ENCODE data around the gene GFRA1. TPM values are rescaled to one million over a fixed set of nuclear protein-coding genes. Genes with fewer than 3 reads are reported as not detected.

Gene GFRA1
- total and polyA plus RNA-seq, 2 of the 4 experiments (the other 2 are of a cell fraction) = 9.1 to 9.3 TPM

GRCh38 chr10:116120688-116121455, 152.1 kb downstream of the GFRA1 start:
- Histone ChIP-seq H3K36me3 (ENCODE audit: control insufficient read depth, insufficient read depth, low read length) (no peaks in the 10 kb centered on the region), H2BK15ac (ENCODE audit: low read depth, low read length) (no peak overlapping the region), H4K20me1 (ENCODE audit: insufficient read depth, low read length) (no peaks in the 10 kb centered on the region), H3K9me3 (ENCODE audit: control insufficient read depth, insufficient read depth, low read length) (peaks cover 2% of the 10 kb centered on the region; the same call in 1 of the 2 replicates), H3K4ac (ENCODE audit: low read depth, low read length) (no peak overlapping the region), H4K91ac (ENCODE audit: insufficient read depth, low read depth, low read length) (no peak overlapping the region), H2AK5ac (ENCODE audit: low read depth, low read length) (no peak overlapping the region), H3K4me1 (ENCODE audit: control insufficient read depth, insufficient read depth, low read length) (no peaks in the 10 kb centered on the region), H3K23ac (ENCODE audit: low read depth, low read length) (no peak overlapping the region), H3K27me3 (ENCODE audit: control insufficient read depth, insufficient read depth, low read length) (no peaks in the 10 kb centered on the region), H3K4me3 (ENCODE audit: insufficient read depth, low read depth, low read length) (no peak overlapping the region), H3K9ac (ENCODE audit: low read depth, low read length) (no peak overlapping the region), H2BK20ac (ENCODE audit: low read depth, low read length) (no peak overlapping the region), H2AK9ac (replicated peaks; ENCODE audit: low read depth, low read length, poor library complexity) (no peak overlapping the region), H2BK120ac (ENCODE audit: low read depth, low read length) (no peak overlapping the region), H3K79me1 (ENCODE audit: low read depth in 1 of 2, low read length in 2 of 2) (no peaks in the 10 kb centered on the region), H3K4me2 (ENCODE audit: low read depth, low read length) (no peak overlapping the region), H3K14ac (replicated peaks; ENCODE audit: low read depth, low read length) (no peak overlapping the region), H4K5ac (ENCODE audit: low read depth, low read length) (no peak overlapping the region), H4K8ac (ENCODE audit: low read depth in 2 of 2, low read length in 2 of 2) (no peak overlapping the region), H3K18ac (ENCODE audit: low read depth, low read length) (no peak overlapping the region), H2AFZ (replicated peaks; ENCODE audit: low read length, poor library complexity) (no peak overlapping the region), H3K56ac (ENCODE audit: extremely low read depth, insufficient read depth, low read length) (no peak overlapping the region), H3K9me1 (ENCODE audit: insufficient read depth, low read length) (no peaks in the 10 kb centered on the region), H3K27ac (ENCODE audit: insufficient read depth, low read length) (no peak overlapping the region), H2BK5ac (ENCODE audit: low read depth, low read length, poor library complexity, severe bottlenecking) (no peak overlapping the region)
- ChIA-PET POLR2A (ENCODE audit: unreplicated experiment) (interaction anchor here (0.7 kb wide), 1 partner anchor 135 kb away, joined by 4 read pairs; no protein-coding TSS in a partner anchor), CTCF (interaction anchor here (0.6 to 0.8 kb wide), 2 partner anchors 167 to 768 kb away, joined by 3 to 4 read pairs; no protein-coding TSS in a partner anchor)
- DNase-seq = no peak
- whole genome bisulfite sequencing, 2 experiments (ENCODE audit: extremely low coverage in 2 of 2, insufficient read length in 1 of 2) = 73% methylated on average over 3 of the region's 12 CpGs; no CpG with 5 or more reads in 1 of the 2 experiments
- intact Hi-C loops (cut with micrococcal nuclease) (no loop called here), in situ Hi-C loops (cut with MboI; ENCODE audit: low sequenced_read_pairs) (no loop called here), dilution Hi-C loops (cut with HindIII; ENCODE audit: low sequenced_read_pairs, unreplicated experiment) (no loop called here)
- 0 out of 2 replicates have a peak, but pooled peaks have one; percentile 4 for TF ChIP-seq RAD21 (IDR thresholded peaks at IDR 0.05; ENCODE audit: low read length)
- TF ChIP-seq NFE2L2 (IDR thresholded peaks at IDR 0.05; ENCODE audit: low read depth, low read length) = no peak
- no peak for TF ChIP-seq RFX5 (IDR thresholded peaks at IDR 0.05; ENCODE audit: low read depth, low read length)
- no peak for TF ChIP-seq POLR2A (IDR thresholded peaks at IDR 0.05; ENCODE audit: low read depth, low read length)
- TF ChIP-seq CHD1 (IDR thresholded peaks at IDR 0.05; ENCODE audit: low read depth, low read length) = no peak
- TF ChIP-seq, protein P1, sequence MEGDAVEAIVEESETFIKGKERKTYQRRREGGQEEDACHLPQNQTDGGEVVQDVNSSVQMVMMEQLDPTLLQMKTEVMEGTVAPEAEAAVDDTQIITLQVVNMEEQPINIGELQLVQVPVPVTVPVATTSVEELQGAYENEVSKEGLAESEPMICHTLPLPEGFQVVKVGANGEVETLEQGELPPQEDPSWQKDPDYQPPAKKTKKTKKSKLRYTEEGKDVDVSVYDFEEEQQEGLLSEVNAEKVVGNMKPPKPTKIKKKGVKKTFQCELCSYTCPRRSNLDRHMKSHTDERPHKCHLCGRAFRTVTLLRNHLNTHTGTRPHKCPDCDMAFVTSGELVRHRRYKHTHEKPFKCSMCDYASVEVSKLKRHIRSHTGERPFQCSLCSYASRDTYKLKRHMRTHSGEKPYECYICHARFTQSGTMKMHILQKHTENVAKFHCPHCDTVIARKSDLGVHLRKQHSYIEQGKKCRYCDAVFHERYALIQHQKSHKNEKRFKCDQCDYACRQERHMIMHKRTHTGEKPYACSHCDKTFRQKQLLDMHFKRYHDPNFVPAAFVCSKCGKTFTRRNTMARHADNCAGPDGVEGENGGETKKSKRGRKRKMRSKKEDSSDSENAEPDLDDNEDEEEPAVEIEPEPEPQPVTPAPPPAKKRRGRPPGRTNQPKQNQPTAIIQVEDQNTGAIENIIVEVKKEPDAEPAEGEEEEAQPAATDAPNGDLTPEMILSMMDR (conservative IDR thresholded peaks at IDR 0.05; ENCODE audit: low read depth, low read length) = 0 out of 2 replicates have a peak, but pooled peaks have one; percentile 18
- TF ChIP-seq FOS (IDR thresholded peaks at IDR 0.05; ENCODE audit: low read depth, low read length) = no peak
- no peak for TF ChIP-seq CEBPB (IDR thresholded peaks at IDR 0.05; ENCODE audit: low read depth, low read length)
- no peak for TF ChIP-seq RCOR1 (IDR thresholded peaks at IDR 0.05; ENCODE audit: insufficient replicate concordance, low read length)
- no peak for ATAC-seq (ENCODE audit: low read depth)
- BruUV-seq (replicated peaks) = no TSS peak
